ENCODE measurements around the gene TBC1D1. TPM values are rescaled to one million over a fixed set of nuclear protein-coding genes. Genes with fewer than 3 reads are reported as not detected.

The TBC1D1 gene
- total and polyA plus RNA-seq, 2 experiments from 2014 or later: 53.9 to 151 TPM

DNA sequence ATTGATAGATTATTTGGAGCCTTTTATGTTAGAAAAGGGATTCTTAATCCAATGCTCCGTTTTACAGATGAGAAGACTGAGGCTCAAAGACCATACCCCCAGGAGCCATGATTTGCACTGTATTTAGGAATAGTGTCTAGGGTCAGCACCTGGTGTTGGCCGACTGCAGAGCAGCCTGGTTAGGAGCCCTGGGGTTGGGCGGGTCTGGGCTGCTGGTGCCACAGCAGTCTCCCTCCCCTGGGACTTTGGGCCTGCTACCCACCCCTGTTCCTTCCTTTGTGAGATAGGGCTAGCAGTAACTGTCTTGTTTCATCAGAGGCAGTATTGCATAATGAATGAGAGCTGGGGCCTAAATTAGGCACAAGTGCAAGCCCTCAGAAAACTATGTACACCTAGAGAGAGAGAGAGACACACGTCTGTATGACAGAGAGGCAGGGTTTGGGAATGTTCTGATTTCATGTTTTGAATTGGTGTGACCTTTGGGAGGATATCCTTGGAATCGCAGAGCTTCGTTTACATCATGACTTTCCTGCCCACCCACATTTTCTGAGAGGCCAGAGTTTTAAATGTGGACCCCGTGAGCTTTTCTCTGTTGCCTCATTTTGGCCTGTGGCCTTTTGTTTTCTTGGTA, 181.0 kb downstream of the TBC1D1 start:
- Histone ChIP-seq H3K4me3 (no peak overlapping the region), H3K9me2 (ENCODE audit: insufficient read depth) (no peaks in the 10 kb centered on the region), H3K27me3 (ENCODE audit: insufficient read depth) (no peaks in the 10 kb centered on the region), H3F3A (replicated peaks; ENCODE audit: low read depth) (no peaks in the 10 kb centered on the region), H3K79me2 (replicated peaks; ENCODE audit: insufficient read depth) (no peaks in the 10 kb centered on the region), H3K4me1 (ENCODE audit: insufficient read depth) (0 out of 2 replicates have a peak, but pooled peaks cover 6% of the 10 kb centered on the region), H2AFZ (no peak overlapping the region), H3K36me3 (ENCODE audit: insufficient read depth) (no peaks in the 10 kb centered on the region), H3K4me2 (no peak overlapping the region), H4K20me1 (replicated peaks; ENCODE audit: insufficient read depth) (no peaks in the 10 kb centered on the region), H3K27ac (ENCODE audit: low read depth) (no peak overlapping the region)
- Mint-ChIP-seq H3K9me3 (no peaks in the 10 kb centered on the region), H3K36me3 (ENCODE audit: low read depth) (peaks cover 9% of the 10 kb centered on the region; the same call in 2 of the 3 replicates), H3K27me3 (ENCODE audit: insufficient read depth, low read depth, poor library complexity) (no peaks in the 10 kb centered on the region), H3K4me3 (no peak overlapping the region), H3K27ac (peak overlapping the region; percentile 38; the same call in 1 of the 2 replicates), H3K4me1 (peaks cover 18% of the 10 kb centered on the region)
- TF ChIP-seq, protein P1, sequence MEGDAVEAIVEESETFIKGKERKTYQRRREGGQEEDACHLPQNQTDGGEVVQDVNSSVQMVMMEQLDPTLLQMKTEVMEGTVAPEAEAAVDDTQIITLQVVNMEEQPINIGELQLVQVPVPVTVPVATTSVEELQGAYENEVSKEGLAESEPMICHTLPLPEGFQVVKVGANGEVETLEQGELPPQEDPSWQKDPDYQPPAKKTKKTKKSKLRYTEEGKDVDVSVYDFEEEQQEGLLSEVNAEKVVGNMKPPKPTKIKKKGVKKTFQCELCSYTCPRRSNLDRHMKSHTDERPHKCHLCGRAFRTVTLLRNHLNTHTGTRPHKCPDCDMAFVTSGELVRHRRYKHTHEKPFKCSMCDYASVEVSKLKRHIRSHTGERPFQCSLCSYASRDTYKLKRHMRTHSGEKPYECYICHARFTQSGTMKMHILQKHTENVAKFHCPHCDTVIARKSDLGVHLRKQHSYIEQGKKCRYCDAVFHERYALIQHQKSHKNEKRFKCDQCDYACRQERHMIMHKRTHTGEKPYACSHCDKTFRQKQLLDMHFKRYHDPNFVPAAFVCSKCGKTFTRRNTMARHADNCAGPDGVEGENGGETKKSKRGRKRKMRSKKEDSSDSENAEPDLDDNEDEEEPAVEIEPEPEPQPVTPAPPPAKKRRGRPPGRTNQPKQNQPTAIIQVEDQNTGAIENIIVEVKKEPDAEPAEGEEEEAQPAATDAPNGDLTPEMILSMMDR (conservative IDR thresholded peaks at IDR 0.05; ENCODE audit: low read depth in 2 of 2): 0 out of 4 replicates have a peak, but pooled peaks of 1 of the 2 experiments have one; percentile 18
- no peak for TF ChIP-seq POLR2AphosphoS5 (IDR thresholded peaks at IDR 0.05; ENCODE audit: low read depth)
- peak; percentile 27; the same call in 1 of the 3 replicates for ATAC-seq
- DNase-seq (ENCODE audit: low spot score): no peak

DNA sequence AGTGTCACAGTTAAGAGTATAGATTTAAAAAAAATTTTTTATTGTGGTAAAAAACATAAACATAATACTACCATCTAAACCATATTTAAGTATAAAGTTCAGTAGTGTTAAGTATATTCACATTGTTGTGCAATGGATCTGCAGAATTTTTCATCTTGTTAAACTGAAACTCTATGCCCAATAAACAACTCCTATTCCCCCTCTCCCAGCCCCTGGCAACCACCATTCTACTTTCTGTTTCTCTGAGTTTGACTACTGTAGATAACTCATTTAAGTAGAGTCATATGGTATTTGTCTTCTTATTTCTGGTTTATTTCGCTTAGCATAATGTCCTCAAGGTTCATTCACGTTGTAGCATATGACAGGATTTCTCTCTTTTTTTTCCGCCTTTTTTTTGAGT, 181.7 kb downstream of the TBC1D1 start:
- H3K27ac ChIP-seq (ENCODE audit: low read depth): no peak overlapping the region
- TF ChIP-seq ZNF331 (CRISPR knock-in tag; IDR thresholded peaks at IDR 0.05; ENCODE audit: low read depth): no peak

DNA sequence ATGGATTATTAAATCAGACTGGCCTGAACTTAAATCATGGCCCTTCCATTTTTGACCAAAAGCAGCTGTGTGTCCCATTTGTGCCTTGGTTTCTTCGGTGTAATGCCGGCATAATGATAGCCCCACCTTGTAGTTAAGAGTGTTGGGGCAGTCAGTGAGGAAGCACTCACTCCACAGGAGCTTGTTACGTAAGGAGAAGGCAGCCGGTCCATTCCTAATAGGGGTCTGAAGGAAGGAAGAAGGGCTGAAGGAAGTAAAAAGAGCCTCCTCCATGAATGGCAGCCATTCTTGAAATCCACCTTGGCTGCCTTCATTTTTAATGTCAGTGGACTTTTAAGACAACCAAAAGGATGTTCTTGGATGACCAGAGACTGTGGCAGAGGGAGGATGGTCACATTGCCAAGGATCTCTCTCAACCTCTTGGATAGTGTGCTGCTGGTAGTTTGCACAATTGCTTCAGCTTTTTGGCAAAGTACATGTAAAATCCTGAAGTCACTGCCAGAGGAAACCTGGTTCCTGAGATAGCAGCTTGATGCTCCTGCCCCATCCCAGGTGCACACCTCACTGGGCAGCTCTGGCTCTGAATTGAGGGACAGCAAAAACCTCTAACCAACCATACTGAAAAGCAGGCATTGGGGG, 182.8 kb downstream of the TBC1D1 start:
- 0 out of 2 replicates have a peak, but pooled peaks cover 6% of the 10 kb centered on the region for H3K4me1 ChIP-seq (ENCODE audit: insufficient read depth)
- no peaks in the 10 kb centered on the region for H3K36me3 ChIP-seq (ENCODE audit: insufficient read depth)
- H3K79me2 ChIP-seq (replicated peaks; ENCODE audit: insufficient read depth): no peaks in the 10 kb centered on the region
- no peak overlapping the region for H2AFZ ChIP-seq
- no peak overlapping the region for H3K27ac Mint-ChIP-seq
- H3K36me3 Mint-ChIP-seq (ENCODE audit: low read depth): peaks cover 9% of the 10 kb centered on the region
- no peaks in the 10 kb centered on the region for H4K20me1 ChIP-seq (replicated peaks; ENCODE audit: insufficient read depth)
- no peak overlapping the region for H3K27ac ChIP-seq (ENCODE audit: low read depth)
- no peaks in the 10 kb centered on the region for H3K9me2 ChIP-seq (ENCODE audit: insufficient read depth)
- no peak overlapping the region for H3K4me2 ChIP-seq
- no peak for DNase-seq (ENCODE audit: low spot score)
- no peak overlapping the region for H3K4me3 ChIP-seq
- H3K4me1 Mint-ChIP-seq: peaks cover 18% of the 10 kb centered on the region
- H3K4me3 Mint-ChIP-seq: no peak overlapping the region
- H3K27me3 ChIP-seq (ENCODE audit: insufficient read depth): no peaks in the 10 kb centered on the region
- ATAC-seq: no peak
- TF ChIP-seq NANOG (IDR thresholded peaks at IDR 0.05; ENCODE audit: borderline replicate concordance) (no peak), ZNF114 (CRISPR knock-in tag; IDR thresholded peaks at IDR 0.05) (no peak), CREB1 (CRISPR knock-in tag; IDR thresholded peaks at IDR 0.05; ENCODE audit: low read depth) (no peak)
- TF ChIP-seq, protein P2, sequence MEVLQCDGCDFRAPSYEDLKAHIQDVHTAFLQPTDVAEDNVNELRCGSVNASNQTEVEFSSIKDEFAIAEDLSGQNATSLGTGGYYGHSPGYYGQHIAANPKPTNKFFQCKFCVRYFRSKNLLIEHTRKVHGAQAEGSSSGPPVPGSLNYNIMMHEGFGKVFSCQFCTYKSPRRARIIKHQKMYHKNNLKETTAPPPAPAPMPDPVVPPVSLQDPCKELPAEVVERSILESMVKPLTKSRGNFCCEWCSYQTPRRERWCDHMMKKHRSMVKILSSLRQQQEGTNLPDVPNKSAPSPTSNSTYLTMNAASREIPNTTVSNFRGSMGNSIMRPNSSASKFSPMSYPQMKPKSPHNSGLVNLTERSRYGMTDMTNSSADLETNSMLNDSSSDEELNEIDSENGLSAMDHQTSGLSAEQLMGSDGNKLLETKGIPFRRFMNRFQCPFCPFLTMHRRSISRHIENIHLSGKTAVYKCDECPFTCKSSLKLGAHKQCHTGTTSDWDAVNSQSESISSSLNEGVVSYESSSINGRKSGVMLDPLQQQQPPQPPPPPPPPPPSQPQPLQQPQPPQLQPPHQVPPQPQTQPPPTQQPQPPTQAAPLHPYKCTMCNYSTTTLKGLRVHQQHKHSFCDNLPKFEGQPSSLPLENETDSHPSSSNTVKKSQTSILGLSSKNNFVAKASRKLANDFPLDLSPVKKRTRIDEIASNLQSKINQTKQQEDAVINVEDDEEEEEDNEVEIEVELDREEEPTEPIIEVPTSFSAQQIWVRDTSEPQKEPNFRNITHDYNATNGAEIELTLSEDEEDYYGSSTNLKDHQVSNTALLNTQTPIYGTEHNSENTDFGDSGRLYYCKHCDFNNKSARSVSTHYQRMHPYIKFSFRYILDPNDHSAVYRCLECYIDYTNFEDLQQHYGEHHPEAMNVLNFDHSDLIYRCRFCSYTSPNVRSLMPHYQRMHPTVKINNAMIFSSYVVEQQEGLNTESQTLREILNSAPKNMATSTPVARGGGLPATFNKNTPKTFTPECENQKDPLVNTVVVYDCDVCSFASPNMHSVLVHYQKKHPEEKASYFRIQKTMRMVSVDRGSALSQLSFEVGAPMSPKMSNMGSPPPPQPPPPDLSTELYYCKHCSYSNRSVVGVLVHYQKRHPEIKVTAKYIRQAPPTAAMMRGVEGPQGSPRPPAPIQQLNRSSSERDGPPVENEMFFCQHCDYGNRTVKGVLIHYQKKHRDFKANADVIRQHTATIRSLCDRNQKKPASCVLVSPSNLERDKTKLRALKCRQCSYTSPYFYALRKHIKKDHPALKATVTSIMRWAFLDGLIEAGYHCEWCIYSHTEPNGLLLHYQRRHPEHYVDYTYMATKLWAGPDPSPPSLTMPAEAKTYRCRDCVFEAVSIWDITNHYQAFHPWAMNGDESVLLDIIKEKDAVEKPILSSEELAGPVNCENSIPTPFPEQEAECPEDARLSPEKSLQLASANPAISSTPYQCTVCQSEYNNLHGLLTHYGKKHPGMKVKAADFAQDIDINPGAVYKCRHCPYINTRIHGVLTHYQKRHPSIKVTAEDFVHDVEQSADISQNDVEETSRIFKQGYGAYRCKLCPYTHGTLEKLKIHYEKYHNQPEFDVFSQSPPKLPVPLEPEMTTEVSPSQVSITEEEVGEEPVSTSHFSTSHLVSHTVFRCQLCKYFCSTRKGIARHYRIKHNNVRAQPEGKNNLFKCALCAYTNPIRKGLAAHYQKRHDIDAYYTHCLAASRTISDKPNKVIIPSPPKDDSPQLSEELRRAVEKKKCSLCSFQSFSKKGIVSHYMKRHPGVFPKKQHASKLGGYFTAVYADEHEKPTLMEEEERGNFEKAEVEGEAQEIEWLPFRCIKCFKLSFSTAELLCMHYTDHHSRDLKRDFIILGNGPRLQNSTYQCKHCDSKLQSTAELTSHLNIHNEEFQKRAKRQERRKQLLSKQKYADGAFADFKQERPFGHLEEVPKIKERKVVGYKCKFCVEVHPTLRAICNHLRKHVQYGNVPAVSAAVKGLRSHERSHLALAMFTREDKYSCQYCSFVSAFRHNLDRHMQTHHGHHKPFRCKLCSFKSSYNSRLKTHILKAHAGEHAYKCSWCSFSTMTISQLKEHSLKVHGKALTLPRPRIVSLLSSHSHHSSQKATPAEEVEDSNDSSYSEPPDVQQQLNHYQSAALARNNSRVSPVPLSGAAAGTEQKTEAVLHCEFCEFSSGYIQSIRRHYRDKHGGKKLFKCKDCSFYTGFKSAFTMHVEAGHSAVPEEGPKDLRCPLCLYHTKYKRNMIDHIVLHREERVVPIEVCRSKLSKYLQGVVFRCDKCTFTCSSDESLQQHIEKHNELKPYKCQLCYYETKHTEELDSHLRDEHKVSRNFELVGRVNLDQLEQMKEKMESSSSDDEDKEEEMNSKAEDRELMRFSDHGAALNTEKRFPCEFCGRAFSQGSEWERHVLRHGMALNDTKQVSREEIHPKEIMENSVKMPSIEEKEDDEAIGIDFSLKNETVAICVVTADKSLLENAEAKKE (CRISPR knock-in tag; IDR thresholded peaks at IDR 0.05): no peak
- H3K27me3 Mint-ChIP-seq (ENCODE audit: insufficient read depth, low read depth, poor library complexity): peaks cover 4% of the 10 kb centered on the region
- no peaks in the 10 kb centered on the region for H3K9me3 Mint-ChIP-seq
- H3F3A ChIP-seq (replicated peaks; ENCODE audit: low read depth): no peaks in the 10 kb centered on the region

More for the DNA sequence above, 181.7 kb downstream of the TBC1D1 start:
- ATAC-seq (no peak), DNase-seq (ENCODE audit: low spot score) (no peak)
- peaks cover under 1% of the 10 kb centered on the region for H3K27me3 Mint-ChIP-seq (ENCODE audit: insufficient read depth, low read depth, poor library complexity)
- Histone ChIP-seq H3K9me2 (ENCODE audit: insufficient read depth) (no peaks in the 10 kb centered on the region), H3K36me3 (ENCODE audit: insufficient read depth) (no peaks in the 10 kb centered on the region), H3K4me2 (no peak overlapping the region), H4K20me1 (replicated peaks; ENCODE audit: insufficient read depth) (no peaks in the 10 kb centered on the region), H3F3A (replicated peaks; ENCODE audit: low read depth) (no peaks in the 10 kb centered on the region), H3K27me3 (ENCODE audit: insufficient read depth) (no peaks in the 10 kb centered on the region), H3K4me1 (ENCODE audit: insufficient read depth) (0 out of 2 replicates have a peak, but pooled peaks cover 6% of the 10 kb centered on the region), H2AFZ (no peak overlapping the region), H3K4me3 (no peak overlapping the region), H3K79me2 (replicated peaks; ENCODE audit: insufficient read depth) (no peaks in the 10 kb centered on the region)
- H3K9me3 Mint-ChIP-seq: no peaks in the 10 kb centered on the region
- H3K4me1 Mint-ChIP-seq: peaks cover 18% of the 10 kb centered on the region
- peaks cover 9% of the 10 kb centered on the region; the same call in 2 of the 3 replicates for H3K36me3 Mint-ChIP-seq (ENCODE audit: low read depth)
- no peak overlapping the region; the same call in 1 of the 2 replicates for H3K27ac Mint-ChIP-seq
- no peak overlapping the region for H3K4me3 Mint-ChIP-seq

Data from GM23338 (cell line).